Gastroesophageal sphincter (tissue), 4 donors: ENCODE data around the gene RAB7A. TPM values are rescaled to one million over a fixed set of nuclear protein-coding genes. Genes with fewer than 3 reads are reported as not detected.

Experiments
- ATAC-seq: fragments of 150-250 bp; one replicate; pipeline ENCODE4 v1.9.1; 2016; ENCODE audit warnings: mild to moderate bottlenecking, moderate library complexity
- H3K27ac ChIP-seq, 4 donors: fragments of 200-600 bp; sonication (generic) in 3 of 4; 1 replicate in 3 of 4; 2 replicates in 1 of 4; pipeline ENCODE4 v1.5.1; 2016 to 2019
- H3K27me3 ChIP-seq: fragments of 200-600 bp; sonication (generic); one replicate; pipeline ENCODE4 v1.5.1; 2019
- H3K36me3 ChIP-seq, 2 donors: fragments of 200-600 bp; sonication (generic); one replicate each; pipeline ENCODE4 v1.5.1; 2019; ENCODE audit warnings: control low read depth in 1 of 2
- H3K4me1 ChIP-seq, 3 donors: fragments of 200-600 bp; sonication (generic); 1 replicate in 2 of 3; 2 replicates in 1 of 3; pipeline ENCODE4 v1.5.1; 2016 to 2019; ENCODE audit warnings: control low read depth in 2 of 3
- H3K4me3 ChIP-seq, 2 donors: fragments of 200-600 bp; sonication (generic); one replicate each; pipeline ENCODE4 v1.5.1; 2019; ENCODE audit warnings: mild to moderate bottlenecking in 1 of 2, moderate library complexity in 1 of 2
- H3K9me3 ChIP-seq, 3 donors: fragments of 200-600 bp; sonication (generic); one replicate each; pipeline ENCODE4 v1.5.1; 2017 to 2019; ENCODE audit warnings: control low read depth in 2 of 3
- EP300 ChIP-seq: sonication (generic); formaldehyde crosslinking; IDR thresholded peaks from one replicate; pipeline ENCODE4 v1.6.1; 2017; ENCODE audit warnings: antibody characterized with exemption, mild to moderate bottlenecking
- POLR2A ChIP-seq, 2 donors: fragments of 450-650 bp; IDR thresholded peaks; one replicate each; pipeline ENCODE4 v1.6.1; 2017; ENCODE audit warnings: antibody characterized with exemption in 2 of 2, mild to moderate bottlenecking in 2 of 2, moderate library complexity in 1 of 2
- POLR2AphosphoS5 ChIP-seq: sonication (generic); formaldehyde crosslinking; IDR thresholded peaks from one replicate; pipeline ENCODE4 v1.6.1; 2017; ENCODE audit warnings: antibody characterized with exemption
- WGBS, 2 donors: methylation state at CpG; one replicate each; pipeline ENCODE4 v1.1.5; 2018; ENCODE audit warnings: low coverage in 1 of 2; 5-methylcytosine and 5-hydroxymethylcytosine counted together
- small RNA-seq, 4 donors: library from RNA; depleted of rRNA; stranded (forward); fragments of <200 nt; gene quantifications; one replicate each; pipeline ENCODE3, GENCODE V24; 2016
- total RNA-seq, 4 donors: library from RNA; depleted of rRNA; stranded (reverse); fragments of >200 nt; gene quantifications; one replicate each; pipeline ENCODE4 v1.1.0, GENCODE V29; 2016
- TF ChIP-seq, protein P1 (sequence below), 4 experiments: fragments of 200-600 bp in 2 of 4; fragments of 450-650 bp in 2 of 4; sonication (generic) in 1 of 4; IDR thresholded peaks; one replicate each; pipeline ENCODE4 v1.5.1; 2017 to 2019; ENCODE audit warnings: antibody characterized with exemption in 4 of 4, mild to moderate bottlenecking in 2 of 4, moderate library complexity in 2 of 4

Gene RAB7A
- total RNA-seq, 4 donors from 2014 or later, result 77.9 to 109 (median 87.2) TPM

GRCh38 chr3:128859630-128860029 is 133.6 kb downstream of the RAB7A start:
- H3K9me3 ChIP-seq, result peaks cover 0 to 33% (median 3%) of the 10 kb centered on the region in 3 donors
- H3K27ac ChIP-seq, result no peak overlapping the region
- no peak for TF ChIP-seq EP300
- TF ChIP-seq POLR2AphosphoS5, result no peak
- no peak for TF ChIP-seq POLR2A (IDR thresholded peaks at IDR 0.05)
- TF ChIP-seq, protein P1, sequence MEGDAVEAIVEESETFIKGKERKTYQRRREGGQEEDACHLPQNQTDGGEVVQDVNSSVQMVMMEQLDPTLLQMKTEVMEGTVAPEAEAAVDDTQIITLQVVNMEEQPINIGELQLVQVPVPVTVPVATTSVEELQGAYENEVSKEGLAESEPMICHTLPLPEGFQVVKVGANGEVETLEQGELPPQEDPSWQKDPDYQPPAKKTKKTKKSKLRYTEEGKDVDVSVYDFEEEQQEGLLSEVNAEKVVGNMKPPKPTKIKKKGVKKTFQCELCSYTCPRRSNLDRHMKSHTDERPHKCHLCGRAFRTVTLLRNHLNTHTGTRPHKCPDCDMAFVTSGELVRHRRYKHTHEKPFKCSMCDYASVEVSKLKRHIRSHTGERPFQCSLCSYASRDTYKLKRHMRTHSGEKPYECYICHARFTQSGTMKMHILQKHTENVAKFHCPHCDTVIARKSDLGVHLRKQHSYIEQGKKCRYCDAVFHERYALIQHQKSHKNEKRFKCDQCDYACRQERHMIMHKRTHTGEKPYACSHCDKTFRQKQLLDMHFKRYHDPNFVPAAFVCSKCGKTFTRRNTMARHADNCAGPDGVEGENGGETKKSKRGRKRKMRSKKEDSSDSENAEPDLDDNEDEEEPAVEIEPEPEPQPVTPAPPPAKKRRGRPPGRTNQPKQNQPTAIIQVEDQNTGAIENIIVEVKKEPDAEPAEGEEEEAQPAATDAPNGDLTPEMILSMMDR (IDR thresholded peaks at IDR 0.05), result no peak
- peaks cover 0 to 5% (median 0%) of the 10 kb centered on the region in 3 donors for H3K4me1 ChIP-seq
- H3K36me3 ChIP-seq, result no peaks in the 10 kb centered on the region
- H3K4me3 ChIP-seq, result no peak overlapping the region
- WGBS, 2 donors, result 82 to 95% methylated on average over 2 to 6 of the region's 6 CpGs
- no peak for ATAC-seq
- H3K27me3 ChIP-seq, result no peaks in the 10 kb centered on the region

DNA sequence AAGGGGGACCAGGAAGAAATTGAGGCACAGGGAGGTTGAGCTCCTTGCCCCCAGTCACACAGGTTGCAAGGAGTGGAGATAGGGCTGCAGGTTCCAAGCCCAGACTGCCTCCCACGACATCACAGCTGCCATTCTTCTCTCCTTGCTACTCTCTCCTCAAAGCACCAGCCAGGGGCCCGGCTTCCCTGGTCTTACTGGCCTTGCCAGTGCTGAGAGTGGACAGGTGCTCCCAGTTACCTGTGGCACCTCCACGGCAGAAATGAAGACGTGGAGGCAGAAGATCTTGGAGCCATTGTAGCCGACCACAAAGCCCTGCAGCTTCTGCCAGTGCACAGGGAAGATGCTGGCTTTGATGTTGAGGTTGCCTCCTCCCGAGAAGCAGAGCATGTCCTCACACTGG is 135.5 kb downstream of the RAB7A start:
- no peak overlapping the region for H3K27ac ChIP-seq
- 60 to 83% methylated on average over 1 of the region's 6 CpGs for WGBS, 2 donors
- TF ChIP-seq, protein P1 (IDR thresholded peaks at IDR 0.05), result no peak
- TF ChIP-seq POLR2A (IDR thresholded peaks at IDR 0.05) (no peak), EP300 (no peak), POLR2AphosphoS5 (no peak)

DNA sequence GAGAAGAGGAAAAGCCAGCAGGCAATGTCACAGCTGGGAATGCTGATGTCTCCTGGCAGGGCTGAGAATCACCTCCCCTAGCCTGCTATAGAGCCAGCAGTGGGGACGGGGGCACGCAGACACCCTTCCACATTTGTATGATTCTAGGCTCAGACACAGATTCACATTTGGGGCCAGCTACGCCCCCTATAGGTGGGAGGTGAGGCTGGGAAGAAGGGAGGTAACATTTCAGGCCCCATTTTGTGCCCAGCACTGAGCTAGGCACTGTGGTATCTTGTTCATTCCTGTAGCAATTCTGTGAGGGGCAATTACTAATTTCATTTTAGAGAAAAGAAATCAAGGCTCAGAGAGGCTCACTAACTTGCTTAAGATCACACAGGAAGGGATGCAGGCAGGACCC is 137.6 kb downstream of the RAB7A start:
- Histone ChIP-seq H3K27me3 (no peaks in the 10 kb centered on the region), H3K9me3 (peaks cover 0 to 24% (median 3%) of the 10 kb centered on the region in 3 donors), H3K36me3 (no peaks in the 10 kb centered on the region), H3K27ac (no peak overlapping the region), H3K4me3 (no peak overlapping the region), H3K4me1 (peaks cover 0 to 10% (median 0%) of the 10 kb centered on the region in 3 donors)
- WGBS, 2 donors, result 45 to 73% methylated on average over 2 of the region's 3 CpGs
- TF ChIP-seq POLR2AphosphoS5 (no peak), EP300 (no peak), POLR2A (IDR thresholded peaks at IDR 0.05) (no peak)
- TF ChIP-seq, protein P1 (IDR thresholded peaks at IDR 0.05), result no peak
- ATAC-seq, result no peak

More for the DNA sequence above, 135.5 kb downstream of the RAB7A start:
- Histone ChIP-seq H3K9me3 (peaks cover 0 to 33% (median 3%) of the 10 kb centered on the region in 3 donors), H3K4me1 (peaks cover 0 to 10% (median 0%) of the 10 kb centered on the region in 3 donors), H3K36me3 (no peaks in the 10 kb centered on the region), H3K4me3 (no peak overlapping the region), H3K27me3 (no peaks in the 10 kb centered on the region)
- no peak for ATAC-seq

Small RNA genes within 50 kb of the gene (small RNA-seq; reads per million reads assigned to genes)
- gene RF00399, result 0 reads per million in 4 donors

Other genes starting within 250 kb of the RAB7A start
- gene GATA2, start 233.0 kb upstream of the RAB7A start, total RNA-seq, result 10 to 100 TPM in 1 of 4 donors, 1 to 10 TPM in 3; 5.4 to 16.0 (median 8.1) TPM
- gene RPN1, start 75.4 kb upstream of the RAB7A start, total RNA-seq, result 100 to 1,000 TPM; 144 to 243 (median 182) TPM
- 10 to 100 TPM; 32.4 to 44.0 (median 38.7) TPM for gene ACAD9, start 153.4 kb downstream of the RAB7A start, total RNA-seq